ENCODE measurements around the gene RNU4-1.

DNA sequence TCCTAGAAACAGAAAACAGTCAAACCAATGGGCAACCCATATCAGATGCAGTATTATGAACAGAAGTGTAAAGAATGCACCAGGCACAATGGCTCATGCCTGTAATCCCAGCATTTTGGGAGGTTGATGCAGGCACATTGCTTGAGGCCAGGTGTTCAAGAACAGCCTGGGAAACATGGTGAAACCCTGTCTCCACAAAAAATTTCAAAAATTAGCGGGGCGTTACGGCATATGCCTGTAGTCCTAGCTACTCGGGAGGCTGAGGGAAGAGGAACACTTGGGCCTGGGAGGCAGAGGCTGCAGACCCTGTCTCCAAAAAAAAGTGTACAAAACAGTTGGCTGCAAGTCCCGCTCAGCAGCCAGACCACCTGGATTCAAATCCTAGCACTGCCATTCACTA lies 32.4 kb downstream of the RNU4-1 start:
- TF ChIP-seq POLR2AphosphoS5 (IDR thresholded peaks at IDR 0.05) (no peak), POLR2A (IDR thresholded peaks at IDR 0.05) (no peak)
- TF ChIP-seq, protein P1, sequence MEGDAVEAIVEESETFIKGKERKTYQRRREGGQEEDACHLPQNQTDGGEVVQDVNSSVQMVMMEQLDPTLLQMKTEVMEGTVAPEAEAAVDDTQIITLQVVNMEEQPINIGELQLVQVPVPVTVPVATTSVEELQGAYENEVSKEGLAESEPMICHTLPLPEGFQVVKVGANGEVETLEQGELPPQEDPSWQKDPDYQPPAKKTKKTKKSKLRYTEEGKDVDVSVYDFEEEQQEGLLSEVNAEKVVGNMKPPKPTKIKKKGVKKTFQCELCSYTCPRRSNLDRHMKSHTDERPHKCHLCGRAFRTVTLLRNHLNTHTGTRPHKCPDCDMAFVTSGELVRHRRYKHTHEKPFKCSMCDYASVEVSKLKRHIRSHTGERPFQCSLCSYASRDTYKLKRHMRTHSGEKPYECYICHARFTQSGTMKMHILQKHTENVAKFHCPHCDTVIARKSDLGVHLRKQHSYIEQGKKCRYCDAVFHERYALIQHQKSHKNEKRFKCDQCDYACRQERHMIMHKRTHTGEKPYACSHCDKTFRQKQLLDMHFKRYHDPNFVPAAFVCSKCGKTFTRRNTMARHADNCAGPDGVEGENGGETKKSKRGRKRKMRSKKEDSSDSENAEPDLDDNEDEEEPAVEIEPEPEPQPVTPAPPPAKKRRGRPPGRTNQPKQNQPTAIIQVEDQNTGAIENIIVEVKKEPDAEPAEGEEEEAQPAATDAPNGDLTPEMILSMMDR (IDR thresholded peaks at IDR 0.05 in 8 of 11, conservative IDR thresholded peaks at IDR 0.05 in 3 of 11), result no peak
